IMR-90 (cell line): ENCODE data around the gene NKD1. TPM values are rescaled to one million over a fixed set of nuclear protein-coding genes. Genes with fewer than 3 reads are reported as not detected.

Experiments used
- ATAC-seq: fragments of 200-7000 bp; cut with Tn5 transposase; 2 replicates; pipeline ENCODE4 v1.9.1; 2020; ENCODE audit warnings: low read depth, mild to moderate bottlenecking, moderate library complexity
- BruUV-seq: library from RNA; stranded (reverse); fragments of 400-500 nt; replicated peaks from 2 replicates; lab custom pipeline; 2021; lab: Mats Ljungman, UMichigan
- CTCF ChIA-PET: fragments of 300-600 bp; formaldehyde crosslinking; extraction: SDS; loops from one replicate; lab custom pipeline; 2021; ENCODE audit warnings: antibody characterized with exemption; lab: Yijun Ruan, JAX
- POLR2A ChIA-PET: fragments of 300-600 bp; sonication (Branson Sonifier 250); formaldehyde crosslinking; loops from one replicate; lab custom pipeline; 2022; ENCODE audit warnings: antibody characterized with exemption; ENCODE audit not compliant: unreplicated experiment; lab: Charles Lee
- DNase-seq: peaks from one replicate; pipeline ENCODE4 v3.0.0; 2013
- H2AFZ ChIP-seq: replicated peaks from 2 replicates; pipeline ENCODE3; 2013; ENCODE audit warnings: low read length, mild to moderate bottlenecking; ENCODE audit not compliant: poor library complexity
- H2AK5ac ChIP-seq: 2 replicates; pipeline ENCODE4 v1.6.1; 2013; ENCODE audit warnings: low read depth, low read length, inconsistent platforms
- H2AK9ac ChIP-seq: replicated peaks from 2 replicates; pipeline ENCODE3; 2013; ENCODE audit warnings: mild to moderate bottlenecking, low read depth, low read length, moderate library complexity; ENCODE audit not compliant: poor library complexity
- H2BK120ac ChIP-seq: 2 replicates; pipeline ENCODE4 v1.6.1; 2013; ENCODE audit warnings: low read depth, low read length, inconsistent platforms
- H2BK15ac ChIP-seq: 3 replicates; pipeline ENCODE4 v1.6.1; 2013; ENCODE audit warnings: low read depth, low read length, inconsistent platforms
- H2BK20ac ChIP-seq: 2 replicates; pipeline ENCODE4 v1.6.1; 2013; ENCODE audit warnings: low read depth, mild to moderate bottlenecking, inconsistent platforms, low read length, moderate library complexity
- H2BK5ac ChIP-seq: 2 replicates; pipeline ENCODE4 v1.6.1; 2013; ENCODE audit warnings: mild to moderate bottlenecking, low read depth, low read length, inconsistent platforms; ENCODE audit not compliant: poor library complexity, severe bottlenecking
- H3K14ac ChIP-seq: replicated peaks from 2 replicates; pipeline ENCODE4 v1.6.1; 2013; ENCODE audit warnings: low read depth, low read length, inconsistent platforms
- H3K18ac ChIP-seq: 2 replicates; pipeline ENCODE4 v1.6.1; 2013; ENCODE audit warnings: low read depth, low read length, control low read depth
- H3K23ac ChIP-seq: 2 replicates; pipeline ENCODE4 v1.6.1; 2013; ENCODE audit warnings: low read depth, low read length, inconsistent platforms
- H3K27ac ChIP-seq: 2 replicates; pipeline ENCODE4 v1.5.1; 2013; ENCODE audit warnings: mild to moderate bottlenecking, control low read depth, low read length; ENCODE audit not compliant: insufficient read depth
- H3K27me3 ChIP-seq: 2 replicates; pipeline ENCODE4 v1.6.1; 2013; ENCODE audit warnings: low read length; ENCODE audit not compliant: control insufficient read depth, insufficient read depth
- H3K36me3 ChIP-seq: 2 replicates; pipeline ENCODE4 v1.6.1; 2013; ENCODE audit warnings: low read length, mixed read lengths; ENCODE audit not compliant: control insufficient read depth, insufficient read depth
- H3K4ac ChIP-seq: 2 replicates; pipeline ENCODE4 v1.6.1; 2013; ENCODE audit warnings: low read depth, low read length, inconsistent platforms
- H3K4me1 ChIP-seq: 2 replicates; pipeline ENCODE4 v1.6.1; 2013; ENCODE audit warnings: low read length, mixed read lengths; ENCODE audit not compliant: control insufficient read depth, insufficient read depth
- H3K4me2 ChIP-seq: 2 replicates; pipeline ENCODE4 v1.6.1; 2013; ENCODE audit warnings: low read depth, mild to moderate bottlenecking, control low read depth, low read length, moderate library complexity
- H3K4me3 ChIP-seq: 2 replicates; pipeline ENCODE4 v1.5.1; 2013; ENCODE audit warnings: low read depth, mild to moderate bottlenecking, control low read depth, low read length, moderate library complexity; ENCODE audit not compliant: insufficient read depth
- H3K56ac ChIP-seq: 2 replicates; pipeline ENCODE4 v1.6.1; 2013; ENCODE audit warnings: low read length, inconsistent platforms; ENCODE audit not compliant: insufficient read depth; ENCODE audit errors: extremely low read depth
- H3K79me1 ChIP-seq, 2 experiments: 2 replicates each; pipeline ENCODE4 v1.6.1; 2013; ENCODE audit warnings: low read length in 2 of 2, inconsistent platforms in 1 of 2, low read depth in 1 of 2
- H3K9ac ChIP-seq: 2 replicates; pipeline ENCODE4 v1.6.1; 2013; ENCODE audit warnings: low read depth, low read length, control low read depth
- H3K9me1 ChIP-seq: 2 replicates; pipeline ENCODE4 v1.6.1; 2013; ENCODE audit warnings: low read length, inconsistent platforms; ENCODE audit not compliant: insufficient read depth
- H3K9me3 ChIP-seq: 2 replicates; pipeline ENCODE4 v1.6.1; 2013; ENCODE audit warnings: low read length; ENCODE audit not compliant: control insufficient read depth, insufficient read depth
- H4K20me1 ChIP-seq: 2 replicates; pipeline ENCODE4 v1.6.1; 2013; ENCODE audit warnings: low read length, inconsistent platforms; ENCODE audit not compliant: insufficient read depth
- H4K5ac ChIP-seq: 2 replicates; pipeline ENCODE4 v1.6.1; 2013; ENCODE audit warnings: mild to moderate bottlenecking, low read depth, low read length, control low read depth
- H4K8ac ChIP-seq, 2 experiments: 2 replicates each; pipeline ENCODE4 v1.6.1; 2013; ENCODE audit warnings: low read depth in 2 of 2, low read length in 2 of 2, control low read depth in 1 of 2, inconsistent platforms in 1 of 2
- H4K91ac ChIP-seq: 2 replicates; pipeline ENCODE4 v1.6.1; 2013; ENCODE audit warnings: low read depth, low read length, inconsistent platforms; ENCODE audit not compliant: insufficient read depth
- CEBPB ChIP-seq: IDR thresholded peaks from 2 replicates; pipeline ENCODE4 v1.6.1; 2012; ENCODE audit warnings: low read depth, low read length, improper control_type of control experiment
- CTCF ChIP-seq: conservative IDR thresholded peaks from 2 replicates; pipeline ENCODE4 v1.5.1; 2012; ENCODE audit warnings: mild to moderate bottlenecking, low read depth, low read length, improper control_type of control experiment
- RAD21 ChIP-seq: IDR thresholded peaks from 2 replicates; pipeline ENCODE4 v1.6.1; 2012; ENCODE audit warnings: low read length, improper control_type of control experiment
- WGBS, 2 experiments: methylation state at CpG; one replicate each; pipeline versions ENCODE4 v1.1.5 to v1.1.7; 2013; ENCODE audit warnings: missing lambda C conversion rate in 2 of 2; ENCODE audit not compliant: insufficient read length in 1 of 2; ENCODE audit errors: extremely low coverage in 2 of 2; 5-methylcytosine and 5-hydroxymethylcytosine counted together
- dilution Hi-C: fragments of 300-500 bp; cut with HindIII; formaldehyde crosslinking; loops from one replicate; pipeline ENCODE4 v1.14.3; 2018; ENCODE audit warnings: low sequenced_read_pairs; ENCODE audit not compliant: unreplicated experiment
- in situ Hi-C: fragments of 300-500 bp; cut with MboI; formaldehyde crosslinking; loops from 3 replicates; pipeline ENCODE4 v1.14.3; 2019; ENCODE audit warnings: low sequenced_read_pairs, inconsistent platforms, mixed read lengths
- intact Hi-C: fragments of 100-400 bp; cut with micrococcal nuclease; formaldehyde crosslinking; loops from 2 replicates; pipeline ENCODE4 v1.10.0; 2022
- polyA plus RNA-seq, 3 experiments: library from polyadenylated mRNA; depleted of rRNA; stranded (reverse); fragments of >200 nt; gene quantifications; 2 replicates each; pipeline ENCODE4 v1.2.3, GENCODE V29; 2012; ENCODE audit warnings: low replicate concordance in 1 of 3
- total RNA-seq: library from RNA; depleted of rRNA; stranded (reverse); fragments of >200 nt; gene quantifications from 2 replicates; pipeline ENCODE4 v1.2.3, GENCODE V29; 2012

Gene NKD1
- total and polyA plus RNA-seq, 2 of the 4 experiments (the other 2 are of a cell fraction) = not detected

GRCh38 chr16:50695017-50696000 lies 147.1 kb downstream of the NKD1 start:
- no peak overlapping the region for H2BK120ac ChIP-seq
- H4K91ac ChIP-seq = no peak overlapping the region
- ChIA-PET CTCF (interaction anchor here (0.7 kb wide), 1 partner anchor 16 kb away, joined by 5 read pairs; no protein-coding TSS in a partner anchor), POLR2A (no interaction called here)
- no peak overlapping the region for H2BK5ac ChIP-seq
- no peak overlapping the region for H2BK20ac ChIP-seq
- H4K8ac ChIP-seq = no peak overlapping the region
- no peak for ATAC-seq
- H3K23ac ChIP-seq = no peak overlapping the region
- H3K4me2 ChIP-seq = no peak overlapping the region
- H4K20me1 ChIP-seq = no peaks in the 10 kb centered on the region
- no peaks in the 10 kb centered on the region for H3K4me1 ChIP-seq
- BruUV-seq = no TSS peak
- in situ Hi-C loops (no loop called here), intact Hi-C loops (no loop called here), dilution Hi-C loops (no loop called here)
- no peak overlapping the region for H3K4me3 ChIP-seq
- H3K18ac ChIP-seq = no peak overlapping the region
- no peaks in the 10 kb centered on the region for H3K36me3 ChIP-seq
- no peak overlapping the region for H2AK5ac ChIP-seq
- WGBS, 2 experiments = 52% methylated on average over 7 of the region's 9 CpGs; no CpG with 5 or more reads in 1 of the 2 experiments
- 0 out of 2 replicates have a peak, but pooled peaks cover 4% of the 10 kb centered on the region for H3K9me1 ChIP-seq
- H3K9me3 ChIP-seq = no peaks in the 10 kb centered on the region
- no peak for TF ChIP-seq RAD21
- no peak for TF ChIP-seq CEBPB
- no peak for TF ChIP-seq CTCF
- no peak overlapping the region for H4K5ac ChIP-seq
- H3K9ac ChIP-seq = no peak overlapping the region
- no peak overlapping the region for H2AFZ ChIP-seq
- H3K14ac ChIP-seq = no peak overlapping the region
- H3K27ac ChIP-seq = no peak overlapping the region
- peaks cover 18% of the 10 kb centered on the region; the same call in 1 of the 2 replicates for H3K27me3 ChIP-seq
- no peak overlapping the region for H2AK9ac ChIP-seq
- H3K4ac ChIP-seq = no peak overlapping the region
- no peak overlapping the region for H2BK15ac ChIP-seq
- H3K79me1 ChIP-seq = no peaks in the 10 kb centered on the region
- no peak for DNase-seq
- H3K56ac ChIP-seq = no peak overlapping the region
